NCI-H2196 treated with DMSO at 0.1 percent for 48 hours (cell line): ENCODE results near the gene SHKBP1.
"Not testable (repeated sequence)": the region's sequence is repeated elsewhere in the genome, so short reads cannot be mapped to it uniquely, and the experiment has no call there.

Source experiments
- DNase-seq: peaks from one replicate; lab custom pipeline; 2025; ENCODE audit not compliant: unreplicated experiment; lab: John Stamatoyannopoulos, UW

Gene SHKBP1

GRCh38 chr19:40582467-40582866 is 5.8 kb downstream of the SHKBP1 start:
- no peak for DNase-seq

DNA sequence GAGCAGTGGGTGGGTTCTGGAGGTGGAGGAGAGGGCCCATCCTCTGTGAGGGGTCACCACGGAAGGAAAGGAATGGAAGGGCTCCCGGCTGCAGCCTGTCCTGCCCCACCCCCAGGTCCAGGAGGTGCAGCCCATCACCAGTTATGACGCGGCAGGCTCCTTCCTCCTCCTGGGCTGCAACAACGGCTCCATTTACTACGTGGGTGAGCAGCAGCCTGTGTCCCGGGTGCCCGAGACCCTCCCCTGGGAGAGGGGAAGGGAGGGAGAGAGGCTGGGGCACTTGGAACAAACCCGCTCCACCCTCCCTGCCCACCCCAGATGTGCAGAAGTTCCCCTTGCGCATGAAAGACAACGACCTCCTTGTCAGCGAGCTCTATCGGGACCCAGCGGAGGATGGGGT is 6.6 kb downstream of the SHKBP1 start:
- DNase-seq = no peak

DNA sequence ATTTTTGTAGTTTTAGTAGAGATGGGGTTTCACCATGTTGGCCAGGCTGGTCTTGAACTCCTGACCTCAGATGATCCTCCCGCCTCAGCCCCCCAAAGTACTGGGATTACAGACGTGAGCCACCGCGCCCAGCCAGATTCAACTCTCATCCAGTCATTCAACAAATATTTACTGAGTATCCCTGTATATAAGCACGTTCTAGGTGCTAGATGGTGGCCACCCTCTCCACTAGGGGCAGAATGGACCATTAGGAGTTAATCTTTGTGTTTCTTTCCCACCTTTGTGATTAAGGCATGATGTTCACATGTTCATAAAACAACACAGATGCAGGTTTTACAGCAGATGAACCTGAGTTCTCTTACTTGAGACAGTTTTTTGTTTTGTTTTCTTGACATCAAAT is 7.3 kb downstream of the SHKBP1 start:
- DNase-seq = no peak

DNA sequence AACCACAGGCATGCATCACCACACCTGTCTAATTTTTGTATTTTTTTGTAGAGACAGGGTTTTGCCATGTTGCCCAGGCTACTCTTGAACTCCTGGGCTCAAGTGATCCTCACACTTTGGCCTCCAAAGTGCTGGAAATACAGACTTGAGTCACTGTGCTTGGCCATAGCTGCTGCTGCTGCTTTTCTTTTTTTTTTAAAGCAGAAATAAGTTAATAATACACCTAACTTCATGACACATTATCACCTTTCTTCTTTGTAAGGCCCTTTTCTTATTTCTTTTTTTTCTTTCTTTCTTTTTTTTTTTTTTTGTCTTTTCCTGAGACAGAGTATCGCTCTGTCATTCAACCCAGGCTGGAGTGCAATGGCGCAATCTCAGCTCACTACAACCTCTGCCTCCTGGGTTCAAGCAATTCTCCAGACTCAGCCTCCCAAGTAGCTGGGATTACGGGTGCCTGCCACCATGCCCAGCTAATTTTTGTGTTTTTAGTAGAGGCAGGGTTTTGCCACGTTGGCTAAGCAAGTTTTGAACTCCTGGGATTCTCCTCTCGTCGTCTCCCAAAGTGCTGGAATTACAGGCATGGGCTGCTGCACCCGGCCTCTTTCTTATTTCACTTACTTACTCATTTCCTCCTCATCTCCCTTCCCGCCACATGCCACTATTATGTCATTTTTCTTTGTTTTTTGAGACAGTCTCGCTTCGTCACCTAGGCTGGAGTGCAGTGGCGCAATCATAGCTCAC is 8.7 kb downstream of the SHKBP1 start:
- DNase-seq = no peak

DNA sequence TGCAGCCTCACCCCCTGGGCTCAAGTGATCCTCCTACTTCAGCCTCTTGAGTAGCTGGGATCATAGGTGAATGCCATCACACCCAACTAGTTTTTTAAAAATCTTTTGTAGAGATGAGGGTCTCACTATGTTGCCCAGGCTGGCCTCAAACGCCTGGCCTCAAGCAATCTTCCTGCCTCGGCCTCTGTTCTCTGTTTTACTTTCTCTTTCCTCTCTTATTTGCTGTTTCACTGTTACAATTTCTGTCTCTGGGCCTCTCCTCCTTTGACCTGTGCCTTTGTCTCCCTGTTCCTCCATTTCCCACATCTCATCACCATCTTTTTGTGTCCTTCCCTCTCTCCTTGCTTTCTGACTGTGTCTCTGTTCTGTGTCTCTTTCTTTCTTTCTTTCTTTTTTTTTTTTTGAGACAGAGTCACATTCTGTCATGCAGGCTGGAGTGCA is 9.3 kb downstream of the SHKBP1 start:
- DNase-seq = no peak

DNA sequence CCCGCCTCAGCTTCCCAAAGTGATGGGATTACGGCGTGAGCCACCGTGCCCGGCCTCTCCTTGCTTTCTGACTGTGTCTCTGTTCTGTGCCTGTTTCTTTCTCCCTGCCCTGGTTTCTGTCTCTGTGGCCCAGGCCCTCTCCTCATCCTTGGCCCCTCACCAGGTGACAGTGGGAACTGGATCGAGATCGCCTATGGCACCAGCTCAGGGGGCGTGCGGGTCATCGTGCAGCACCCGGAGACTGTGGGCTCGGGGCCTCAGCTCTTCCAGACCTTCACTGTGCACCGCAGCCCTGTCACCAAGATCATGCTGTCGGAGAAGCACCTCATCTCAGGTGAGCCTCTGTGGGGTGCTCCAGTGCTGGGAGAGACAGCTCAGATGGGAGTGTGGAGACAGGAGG is 9.9 kb downstream of the SHKBP1 start:
- DNase-seq = no peak

DNA sequence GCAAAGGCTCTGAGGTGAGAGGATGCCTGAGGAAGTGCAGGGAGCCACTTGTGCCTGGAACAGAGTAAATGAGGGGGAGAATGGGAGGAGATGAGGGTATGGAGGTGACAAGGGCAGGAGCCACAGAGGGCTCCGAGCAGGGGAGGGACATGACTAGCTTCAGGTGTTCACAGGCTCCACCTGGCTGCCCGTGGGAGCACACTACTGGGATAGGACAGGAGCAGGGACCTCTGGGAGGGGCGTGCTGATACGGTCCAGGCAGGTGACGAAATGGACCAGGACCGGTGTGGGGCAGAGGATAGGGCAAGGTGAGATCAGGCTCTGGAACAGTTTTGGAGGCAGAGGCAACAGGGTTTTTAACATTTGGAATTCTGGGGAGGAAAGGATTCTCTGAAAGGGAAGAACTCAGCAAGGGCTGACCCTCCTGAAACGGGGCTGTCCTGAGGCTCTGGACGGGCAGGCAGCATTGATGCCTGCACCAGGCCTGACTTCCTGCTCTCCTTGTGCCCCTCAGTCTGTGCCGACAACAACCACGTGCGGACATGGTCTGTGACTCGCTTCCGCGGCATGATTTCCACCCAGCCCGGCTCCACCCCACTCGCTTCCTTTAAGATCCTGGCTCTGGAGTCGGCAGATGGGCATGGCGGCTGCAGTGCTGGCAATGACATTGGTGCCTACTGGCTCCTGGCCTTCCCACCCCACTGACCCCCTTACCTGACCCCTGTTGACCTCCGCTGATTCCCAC is 11.6 kb downstream of the SHKBP1 start:
- DNase-seq = no peak

- DNase-seq = no peak
Observed at GRCh38 chr19:40588926-40589569, 12.4 kb downstream of the SHKBP1 start.

- DNase-seq = no peak
Observed at GRCh38 chr19:40589591-40590429, 13.1 kb downstream of the SHKBP1 start.

DNA sequence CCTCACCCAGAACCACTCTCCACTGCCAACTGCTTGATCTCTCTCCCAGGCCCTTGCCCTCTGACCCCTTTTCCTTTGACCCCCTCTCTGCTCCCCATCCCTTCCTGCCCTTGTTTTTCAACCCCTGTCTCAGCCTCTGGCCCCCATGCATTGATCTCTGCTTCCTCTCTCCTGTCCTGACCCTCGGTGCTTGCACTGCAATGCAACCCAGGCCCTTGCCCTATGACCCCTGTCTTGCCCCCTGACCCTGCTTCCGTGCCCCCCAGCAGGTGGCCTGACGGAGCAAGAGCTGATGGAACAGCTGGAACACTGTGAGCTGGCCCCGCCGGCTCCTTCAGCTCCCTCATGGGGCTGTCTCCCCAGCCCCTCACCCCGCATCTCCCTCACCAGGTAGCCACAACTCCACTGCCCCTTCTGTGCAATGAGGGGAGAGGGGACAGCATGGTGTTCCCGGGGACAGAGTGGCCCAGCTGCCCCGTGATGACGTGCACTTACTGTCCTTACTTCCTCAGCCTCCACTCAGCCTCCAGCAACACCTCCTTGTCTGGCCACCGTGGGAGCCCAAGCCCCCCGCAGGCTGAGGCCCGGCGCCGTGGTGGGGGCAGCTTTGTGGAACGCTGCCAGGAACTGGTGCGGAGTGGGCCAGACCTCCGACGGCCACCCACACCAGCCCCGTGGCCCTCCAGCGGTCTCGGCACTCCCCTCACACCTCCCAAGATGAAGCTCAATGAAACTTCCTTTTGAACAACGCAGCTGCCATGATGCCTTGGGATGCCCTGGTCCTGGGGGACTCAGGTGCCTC is 14.0 kb downstream of the SHKBP1 start:
- no peak for DNase-seq

- DNase-seq = not testable (repeated sequence)
Observed at GRCh38 chr19:40591724-40592123, 15.1 kb downstream of the SHKBP1 start.

DNA sequence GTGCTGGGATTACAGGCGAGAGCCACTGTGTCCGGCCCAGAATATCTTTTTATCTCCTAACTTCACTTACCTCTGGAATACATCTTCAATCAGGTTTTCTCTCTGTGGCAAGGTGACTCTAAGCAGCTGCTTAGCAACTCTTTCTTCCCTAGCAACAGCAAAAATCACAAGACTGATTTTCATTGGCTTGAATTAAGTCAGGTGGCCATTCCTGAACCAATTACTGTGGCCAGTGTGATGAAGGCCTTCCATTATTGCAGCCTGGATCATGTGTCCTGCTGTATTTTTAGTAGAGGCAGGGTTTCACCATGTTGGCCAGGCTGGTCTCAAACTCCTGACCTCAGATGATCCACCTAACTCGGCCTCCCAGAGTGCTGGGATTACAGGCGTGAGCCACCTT is 15.5 kb downstream of the SHKBP1 start:
- DNase-seq = peak; percentile 80

- DNase-seq = peak; percentile 10
Observed at GRCh38 chr19:40594255-40594654, 17.6 kb downstream of the SHKBP1 start.

GRCh38 chr19:40594657-40595091 is 18.0 kb downstream of the SHKBP1 start:
- no peak for DNase-seq

- peak; percentile 48 for DNase-seq
Observed at GRCh38 chr19:40596608-40597328, 20.1 kb downstream of the SHKBP1 start.

- DNase-seq = no peak
Observed at GRCh38 chr19:40597329-40597838, 20.7 kb downstream of the SHKBP1 start.

- peak; percentile 74 for DNase-seq
Observed at GRCh38 chr19:40598121-40598917, 21.6 kb downstream of the SHKBP1 start.

- DNase-seq = no peak
Observed at GRCh38 chr19:40598918-40599307, 22.2 kb downstream of the SHKBP1 start.
